K562 (cell line): ENCODE measurements around the gene RCC1. TPM values are rescaled to one million over a fixed set of nuclear protein-coding genes. Genes with fewer than 3 reads are reported as not detected.
A peak's percentile ranks its signal among the peaks of the same experiment; 100 is the strongest.

Experiments used
- ATF7 ChIP-seq: fragments of 450-650 bp; IDR thresholded peaks from 2 replicates; pipeline ENCODE4 v1.7.1; 2014; ENCODE audit warnings: mild to moderate bottlenecking, moderate library complexity
- CREBBP ChIP-seq: IDR thresholded peaks from one replicate; pipeline ENCODE4 v1.6.1; 2012; ENCODE audit warnings: low read depth, mild to moderate bottlenecking, control low read depth, inconsistent platforms, low read length
- CTBP1 ChIP-seq: fragments of 450-650 bp; IDR thresholded peaks from 2 replicates; pipeline ENCODE4 v1.6.1; 2016; ENCODE audit warnings: borderline replicate concordance
- ERF ChIP-seq: fragments of 450-650 bp; formaldehyde crosslinking; IDR thresholded peaks from 2 replicates; pipeline ENCODE4 v1.4.0; 2020; ENCODE audit warnings: mild to moderate bottlenecking, mixed read lengths
- FOXJ2 ChIP-seq: fragments of 200-800 bp; sonication (Bioruptor generic); IDR thresholded peaks from 2 replicates; pipeline ENCODE4 v1.6.1; 2016; ENCODE audit warnings: missing genetic modification characterization, missing compliant biosample characterization
- HNRNPK ChIP-seq: fragments of 200-400 bp; formaldehyde crosslinking; IDR thresholded peaks from one replicate; pipeline ENCODE4 v1.6.1; 2018; ENCODE audit warnings: mild to moderate bottlenecking, low read depth, low read length; ENCODE audit not compliant: poor library complexity, severe bottlenecking
- MTF1 ChIP-seq: fragments of 250-450 bp; sonication (Bioruptor Pico); IDR thresholded peaks from 2 replicates; pipeline ENCODE4 v1.9.0; 2021; ENCODE audit warnings: moderate library complexity, mild to moderate bottlenecking, inconsistent platforms, borderline replicate concordance
- MYBL2 ChIP-seq, 2 experiments: fragments of 450-650 bp in 1 of 2; sonication (generic) in 1 of 2; formaldehyde crosslinking in 1 of 2; IDR thresholded peaks; 2 replicates each; pipeline versions ENCODE4 v1.6.1 to v1.8.1; 2017 to 2022; ENCODE audit warnings: borderline replicate concordance in 1 of 2, inconsistent platforms in 1 of 2, low read depth in 1 of 2, mild to moderate bottlenecking in 1 of 2, missing genetic modification reagents in 1 of 2, moderate library complexity in 1 of 2
- PHB ChIP-seq: fragments of 250-450 bp; sonication (Bioruptor Pico); IDR thresholded peaks from 2 replicates; pipeline ENCODE4 v1.5.0; 2021
- PTRF ChIP-seq: fragments of 450-650 bp; IDR thresholded peaks from 2 replicates; pipeline ENCODE4 v1.6.1; 2016; ENCODE audit warnings: mild to moderate bottlenecking, missing genetic modification characterization, missing compliant biosample characterization
- RBM22 ChIP-seq: fragments of 200-400 bp; formaldehyde crosslinking; IDR thresholded peaks from 2 replicates; pipeline ENCODE4 v1.6.1; 2018; ENCODE audit warnings: low read length, low read depth; ENCODE audit not compliant: poor library complexity, severe bottlenecking
- SAFB ChIP-seq: fragments of 200-400 bp; formaldehyde crosslinking; IDR thresholded peaks from 2 replicates; pipeline ENCODE4 v1.6.1; 2017; ENCODE audit warnings: low read depth, low read length, borderline replicate concordance
- SNIP1 ChIP-seq: fragments of 450-650 bp; IDR thresholded peaks from 2 replicates; pipeline ENCODE4 v1.7.1; 2017; ENCODE audit warnings: low read depth, mild to moderate bottlenecking
- TFE3 ChIP-seq: fragments of 450-650 bp; formaldehyde crosslinking; IDR thresholded peaks from 2 replicates; pipeline ENCODE4 v1.4.0; 2020; ENCODE audit warnings: mild to moderate bottlenecking, mixed read lengths
- ZKSCAN1 ChIP-seq: fragments of 150-350 bp; IDR thresholded peaks from 2 replicates; pipeline ENCODE4 v1.6.1; 2016; ENCODE audit warnings: low read depth, low read length
- ZNF143 ChIP-seq: sonication (generic); formaldehyde crosslinking; IDR thresholded peaks from 2 replicates; pipeline ENCODE4 v1.9.0; 2022; ENCODE audit warnings: mild to moderate bottlenecking, missing genetic modification reagents
- ZNF174 ChIP-seq: fragments of 250-450 bp; sonication (Bioruptor Pico); IDR thresholded peaks from 2 replicates; pipeline ENCODE4 v1.4.0; 2020; ENCODE audit warnings: mild to moderate bottlenecking
- polyA plus RNA-seq, 8 experiments: library from polyadenylated mRNA; depleted of rRNA in 4 of 8; stranded (reverse) in 5 of 8; unstranded in 3 of 8; fragments of >200 nt; fragmentation: Nextera tagmentation in 2 of 8; fragmentation: Illumina TruSeq in 1 of 8; extraction: Ambion mirVana in 2 of 8; extraction: Trizol in 1 of 8; gene quantifications; 2 replicates each; pipeline versions ENCODE4 v1.2.1 to v1.2.3, GENCODE V29; 2011 to 2014; ENCODE audit warnings: inconsistent platforms in 1 of 8, missing spikeins in 1 of 8
- total RNA-seq, 7 experiments: library from RNA; depleted of rRNA in 6 of 7; stranded (reverse); fragments of >200 nt in 6 of 7; fragmentation: Illumina TruSeq in 2 of 7; extraction: Trizol in 2 of 7; gene quantifications; 2 replicates each; pipeline versions ENCODE4 v1.2.1 to v1.2.3, GENCODE V29; 2011 to 2021; ENCODE audit warnings: low replicate concordance in 1 of 7

RCC1 gene
- total and polyA plus RNA-seq, 9 of the 15 experiments (the other 6 are each of a cell fraction or from before 2014, with no cell fraction given), result 16.4 to 202 (median 107) TPM

- TF ChIP-seq TFE3 (CRISPR knock-in tag) (no peak; the same call in 1 of the 2 replicates), ZNF174 (no peak), PHB (CRISPR knock-in tag) (no peak), RBM22 (no peak), MTF1 (no peak), SAFB (no peak), PTRF (tag) (0 out of 2 replicates have a peak, but pooled peaks have one; percentile 17), ATF7 (peak; percentile 85), ZKSCAN1 (no peak; the same call in 1 of the 2 replicates), MYBL2 (IDR thresholded peaks at IDR 0.05; ENCODE audit: low read depth) (no peak; the same call in 1 of the 2 replicates), MYBL2 (CRISPR knock-in tag; IDR thresholded peaks at IDR 0.05; ENCODE audit: borderline replicate concordance) (no peak), CTBP1 (peak; percentile 70; the same call in 1 of the 2 replicates), ZNF143 (CRISPR knock-in tag) (peak; percentile 70), CREBBP (no peak), HNRNPK (no peak), SNIP1 (peak; percentile 27; the same call in 1 of the 2 replicates), FOXJ2 (tag) (no peak), ERF (CRISPR knock-in tag) (peak; percentile 81; the same call in 1 of the 2 replicates)
Observed at GRCh38 chr1:28505406-28506187, at the start of gene RCC1 (continued).
